Measurements from ENCODE around the gene ZC3H10. TPM values are rescaled to one million over a fixed set of nuclear protein-coding genes. Genes with fewer than 3 reads are reported as not detected.

The ZC3H10 gene
- total and polyA plus RNA-seq, 2 of the 8 experiments (the other 6 are each of a cell fraction or from before 2014, with no cell fraction given): 4.0 to 11.2 TPM

GRCh38 chr12:56079723-56080555 is 38.1 kb upstream of the ZC3H10 start, which contains the start of gene ERBB3:
TSS of gene ERBB3 (plus strand) at chr12:56080165. CDS start at chr12:56080301, 136 bp downstream.
- peak within 1 kb of the TSS; percentile 96 for H2BK120ac ChIP-seq (replicated peaks; ENCODE audit: low read depth, low read length)
- no peak within 1 kb of the TSS for H3K14ac ChIP-seq (ENCODE audit: insufficient read length)
- H4K5ac ChIP-seq (ENCODE audit: insufficient read length, low read depth, low read length): peak within 1 kb of the TSS; percentile 100
- FAIRE-seq: peak; percentile 58
- peaks cover 7% of the 10 kb centered on the region; the same call in 1 of the 2 replicates for H3K23me2 ChIP-seq (ENCODE audit: low read depth, low read length)
- peak within 1 kb of the TSS; percentile 62 to 97 for H3K4me2 ChIP-seq (ENCODE audit: insufficient read depth in 1 of 2, low read depth in 2 of 2, low read length in 2 of 2)
- POLR2A ChIA-PET (ENCODE audit: partially characterized antibody): interaction anchor here (0.6 to 8.9 kb wide), 46 partner anchors 14 to 356 kb away, joined by 3 to 112 read pairs (median 4); partner anchors contain the start of genes ANKRD52, ESYT1, IKZF4 and MYL6
- H3K27me3 ChIP-seq (replicated peaks in 1 of 4; ENCODE audit: control insufficient read depth in 3 of 4, extremely low read depth in 1 of 4, insufficient read depth in 3 of 4, low read length in 3 of 4): no peaks in the 10 kb centered on the region
- H2BK5ac ChIP-seq (ENCODE audit: low read depth, low read length): peak within 1 kb of the TSS; percentile 98
- peak within 1 kb of the TSS; percentile 99 for H4K8ac ChIP-seq (ENCODE audit: extremely low read depth, insufficient read depth, low read length)
- peaks cover 0 to 27% of the 10 kb centered on the region in 2 experiments; a peak in 2 of 4 replicates for H3K79me2 ChIP-seq (ENCODE audit: control insufficient read depth in 1 of 2, insufficient read depth in 2 of 2, low read length in 2 of 2)
- H3K9me3 ChIP-seq (ENCODE audit: insufficient read depth in 2 of 2, low read depth in 1 of 2, low read length in 1 of 2): no peaks in the 10 kb centered on the region; a peak in 1 of 4 replicates
- H3K36me3 ChIP-seq (ENCODE audit: control insufficient read depth in 2 of 4, insufficient read depth in 4 of 4, low read length in 3 of 4): peaks cover 0 to 3% (median 2%) of the 10 kb centered on the region in 4 experiments; a peak in 6 of 8 replicates
- H2AK5ac ChIP-seq (ENCODE audit: low read depth, low read length): no peak within 1 kb of the TSS; the same call in 1 of the 2 replicates
- peak in 1 of 2 experiments; percentile 87 for DNase-seq (ENCODE audit: low read depth in 1 of 2, low spot score in 2 of 2)
- H3K4me3 ChIP-seq (ENCODE audit: extremely low read depth in 1 of 4, insufficient read depth in 2 of 4, low read depth in 3 of 4, low read length in 4 of 4): peak within 1 kb of the TSS; percentile 74 to 89 (median 80)
- CTCF ChIA-PET (ENCODE audit: partially characterized antibody): interaction anchor here (0.5 to 5.1 kb wide), 28 partner anchors 11 to 274 kb away, joined by 3 to 31 read pairs (median 4); partner anchors contain the start of genes ESYT1, ORMDL2, PA2G4 and RNF41
- H3K23ac ChIP-seq (ENCODE audit: insufficient read length): no peak within 1 kb of the TSS
- WGBS, 2 experiments (ENCODE audit: extremely low coverage in 1 of 2, insufficient coverage in 1 of 2, insufficient read length in 1 of 2, insufficient replicate concordance in 2 of 2, low coverage in 1 of 2, low lambda C conversion rate in 2 of 2, missing lambda C conversion rate in 1 of 2): 2% methylated on average over 54 of the region's 59 CpGs; no CpG with 5 or more reads in 1 of the 2 experiments
- H2AFZ ChIP-seq (ENCODE audit: low read length): peak within 1 kb of the TSS; percentile 99
- H3K4ac ChIP-seq (replicated peaks; ENCODE audit: insufficient read length, low read depth, low read length): no peak within 1 kb of the TSS
- peak within 1 kb of the TSS; percentile 79 to 95 (median 88) for H3K9ac ChIP-seq (replicated peaks in 1 of 4; ENCODE audit: extremely low read depth in 1 of 4, low read depth in 3 of 4, low read length in 3 of 4)
- 0 out of 2 replicates have a peak within 1 kb of the TSS, but pooled peaks have one; percentile 61 for H2BK20ac ChIP-seq (ENCODE audit: low read length)
- H3K56ac ChIP-seq (replicated peaks; ENCODE audit: insufficient read length, low read depth, low read length): peak within 1 kb of the TSS; percentile 97
- peak within 1 kb of the TSS; percentile 100 for H2BK12ac ChIP-seq (ENCODE audit: low read depth, low read length)
- H4K91ac ChIP-seq (replicated peaks; ENCODE audit: insufficient read length, low read length): peak within 1 kb of the TSS; percentile 98
- H3K79me1 ChIP-seq (ENCODE audit: low read depth, low read length): peaks cover 6% of the 10 kb centered on the region; the same call in 1 of the 2 replicates
- H3K18ac ChIP-seq (ENCODE audit: extremely low read depth, low read length): peak within 1 kb of the TSS; percentile 100
- peaks cover 2 to 10% of the 10 kb centered on the region in 2 experiments for H4K20me1 ChIP-seq (replicated peaks in 1 of 2; ENCODE audit: control insufficient read depth in 1 of 2, insufficient read depth in 2 of 2, low read length in 2 of 2)
- peak within 1 kb of the TSS; percentile 100 for H2BK15ac ChIP-seq (ENCODE audit: low read length)
- peak within 1 kb of the TSS; percentile 92 for H3K27ac ChIP-seq (ENCODE audit: low read depth, low read length)
- peaks cover 3 to 17% (median 11%) of the 10 kb centered on the region in 4 experiments for H3K4me1 ChIP-seq (replicated peaks in 1 of 4; ENCODE audit: control insufficient read depth in 3 of 4, insufficient read depth in 4 of 4, low read length in 3 of 4)
- no peak for TF ChIP-seq NANOG (IDR thresholded peaks at IDR 0.05; ENCODE audit: insufficient read depth, low read depth, low read length, poor library complexity, severe bottlenecking)

Measured in H1 (cell line).